MV-4-11 (cell line): ENCODE measurements around the gene KIF26A.
"Not testable (repeated sequence)": the region's sequence is repeated elsewhere in the genome, so short reads cannot be mapped to it uniquely, and the experiment has no call there.

Source experiments
- DNase-seq: peaks from one replicate; lab custom pipeline; 2025; lab: John Stamatoyannopoulos, UW

Gene KIF26A

GRCh38 chr14:104208331-104208730 lies 69.9 kb downstream of the KIF26A start:
- DNase-seq = not testable (repeated sequence)

DNA sequence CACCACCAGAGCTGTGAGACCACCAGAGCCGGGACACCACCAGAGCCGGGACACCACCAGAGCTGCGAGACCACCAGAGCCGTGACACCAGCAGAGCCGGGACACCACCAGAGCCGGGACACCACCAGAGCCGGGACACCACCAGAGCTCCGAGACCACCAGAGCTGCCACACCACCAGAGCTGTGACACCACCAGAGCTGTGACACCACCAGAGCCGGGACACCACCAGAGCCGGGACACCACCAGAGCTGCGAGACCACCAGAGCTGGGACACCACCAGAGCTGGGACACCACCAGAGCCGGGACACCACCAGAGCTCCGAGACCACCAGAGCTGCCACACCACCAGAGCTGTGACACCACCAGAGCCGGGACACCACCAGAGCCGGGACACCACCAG lies 70.7 kb downstream of the KIF26A start:
- DNase-seq = not testable (repeated sequence)

- DNase-seq = no peak
These were observed 71.8 kb downstream of the KIF26A start for GRCh38 chr14:104209985-104210816.

DNA sequence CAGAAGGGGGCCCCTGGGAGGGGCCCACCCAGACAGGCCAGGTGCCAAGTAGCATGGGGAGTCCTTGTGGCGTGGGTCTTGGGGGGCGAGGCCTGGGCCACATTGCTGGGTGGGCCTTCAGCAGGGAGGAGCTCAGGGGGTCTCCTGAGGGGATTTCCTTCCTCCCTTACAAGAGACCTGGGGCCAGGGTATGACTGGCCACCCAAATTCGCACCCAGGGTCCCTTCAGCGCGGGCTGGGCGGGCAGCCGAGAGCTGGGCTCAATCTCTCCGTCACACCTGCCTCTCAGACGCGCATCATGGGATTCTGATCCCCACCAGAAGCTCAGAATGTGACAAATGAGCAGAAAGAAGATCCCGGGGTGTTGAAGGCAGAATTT lies 72.4 kb downstream of the KIF26A start:
- no peak for DNase-seq

DNA sequence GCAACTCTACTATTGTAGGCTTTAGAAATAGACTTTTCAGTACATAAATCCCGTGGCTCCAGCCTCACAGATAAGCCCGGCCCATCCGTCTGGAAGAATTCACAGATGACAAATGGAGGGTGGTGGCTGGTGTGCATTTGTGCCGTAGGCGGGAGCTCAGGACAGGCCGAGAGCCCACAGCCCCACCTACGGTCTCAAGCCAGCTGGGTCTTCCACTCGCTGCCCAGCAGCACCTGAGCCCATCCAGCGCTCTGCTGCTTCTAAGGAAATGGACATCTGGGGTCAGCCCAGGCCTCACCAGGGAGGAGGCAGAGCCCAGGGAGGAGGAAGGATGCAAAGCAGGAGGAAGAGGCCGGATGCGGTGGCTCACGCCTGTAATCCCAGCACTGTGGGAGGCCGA lies 72.8 kb downstream of the KIF26A start:
- no peak for DNase-seq

DNA sequence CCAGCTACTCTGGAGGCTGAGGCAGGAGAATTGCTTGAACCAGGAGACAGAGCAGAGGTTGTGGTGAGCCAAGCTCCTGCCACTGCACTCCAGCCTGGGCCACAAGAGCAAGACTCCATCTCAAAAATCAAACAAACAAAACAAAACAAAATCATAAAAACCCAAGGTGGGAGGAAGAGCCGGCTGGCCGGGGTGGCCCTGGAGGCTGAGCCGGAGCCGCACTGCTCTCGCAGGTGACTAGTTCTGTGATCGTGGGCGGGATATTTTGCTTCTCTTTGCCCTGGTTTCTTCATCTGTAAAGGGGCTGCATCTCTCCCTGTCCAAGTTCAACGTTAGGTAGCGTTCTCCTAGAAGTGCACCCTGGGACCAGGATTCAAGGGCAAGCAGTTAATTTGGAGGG lies 73.4 kb downstream of the KIF26A start:
- DNase-seq = no peak

GRCh38 chr14:104212206-104213095 lies 74.1 kb downstream of the KIF26A start:
- no peak for DNase-seq

GRCh38 chr14:104213301-104214034 lies 75.1 kb downstream of the KIF26A start:
- no peak for DNase-seq

GRCh38 chr14:104214431-104215218 lies 76.2 kb downstream of the KIF26A start:
- DNase-seq = no peak

DNA sequence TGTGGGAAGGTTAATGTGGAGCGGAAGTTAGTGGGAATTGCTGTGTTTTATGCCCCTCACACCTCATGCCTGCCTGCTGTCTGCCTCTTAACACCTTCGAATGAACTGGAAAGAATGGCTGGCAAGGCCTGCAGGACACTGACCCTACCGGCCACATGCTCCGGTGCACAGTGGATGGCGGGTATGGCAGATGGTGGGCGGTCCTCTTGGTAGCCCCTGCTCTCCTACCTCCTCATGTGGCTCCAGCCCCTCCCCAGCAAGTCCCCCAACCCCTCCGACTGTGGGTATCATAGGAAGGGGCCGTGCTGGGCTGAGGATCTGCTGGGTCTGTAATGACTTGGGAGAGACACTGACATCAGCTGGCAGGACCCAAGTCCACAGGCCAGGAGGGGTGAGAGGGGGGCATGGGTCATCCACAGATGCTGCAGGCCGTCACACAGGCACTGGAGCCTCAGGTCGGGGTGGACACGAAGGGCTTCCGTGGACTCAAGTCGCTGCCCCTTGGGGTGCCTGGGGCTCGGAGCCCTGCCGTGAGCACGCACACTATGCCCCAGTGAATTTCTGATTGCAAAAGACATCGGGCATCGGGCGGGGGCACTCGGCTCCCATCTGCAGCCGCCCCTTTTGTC lies 77.4 kb downstream of the KIF26A start:
- DNase-seq = no peak

GRCh38 chr14:104216457-104216856 lies 78.1 kb downstream of the KIF26A start:
- no peak for DNase-seq

DNA sequence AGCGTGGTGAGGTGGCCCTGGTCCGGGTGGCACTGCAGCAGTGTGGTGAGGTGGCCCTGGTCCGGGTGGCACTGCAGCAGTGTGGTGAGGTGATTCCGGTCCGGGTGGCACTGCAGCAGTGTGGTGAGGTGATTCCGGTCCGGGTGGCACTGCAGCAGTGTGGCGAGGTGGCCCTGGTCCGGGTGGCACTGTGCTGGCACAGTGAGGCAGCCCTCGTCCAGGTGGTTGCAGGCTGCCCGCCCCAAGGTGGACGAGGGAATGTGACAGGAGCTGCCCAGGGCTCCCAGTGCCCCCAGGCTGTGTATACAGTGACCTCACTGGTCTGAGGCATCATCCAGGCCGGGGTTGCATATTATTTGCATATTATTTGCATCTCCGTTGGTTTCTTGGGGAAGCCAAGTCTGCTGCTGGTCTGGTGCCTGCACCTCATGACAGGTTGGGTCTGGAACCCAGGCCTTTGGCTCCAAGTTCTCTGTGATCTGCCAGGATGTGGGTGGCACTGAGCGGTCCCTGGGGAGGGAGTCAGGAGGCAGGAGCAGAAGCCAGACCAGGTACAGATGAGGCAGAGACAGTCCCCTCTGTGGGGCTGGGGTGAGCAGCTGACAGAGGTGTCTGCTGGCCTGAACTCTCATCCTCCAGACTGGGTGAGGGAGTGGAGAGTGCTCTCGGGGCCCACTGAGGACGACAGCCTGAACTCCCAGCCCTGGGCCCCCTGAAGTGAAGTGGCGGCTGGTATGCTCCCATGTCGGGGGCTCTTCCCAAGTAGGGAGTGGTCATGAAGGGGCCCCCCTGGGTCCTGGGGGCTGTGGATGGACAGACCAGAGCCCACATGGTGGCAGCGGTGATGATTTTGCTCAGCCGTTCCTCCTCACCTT lies 79.3 kb downstream of the KIF26A start:
- no peak for DNase-seq

DNA sequence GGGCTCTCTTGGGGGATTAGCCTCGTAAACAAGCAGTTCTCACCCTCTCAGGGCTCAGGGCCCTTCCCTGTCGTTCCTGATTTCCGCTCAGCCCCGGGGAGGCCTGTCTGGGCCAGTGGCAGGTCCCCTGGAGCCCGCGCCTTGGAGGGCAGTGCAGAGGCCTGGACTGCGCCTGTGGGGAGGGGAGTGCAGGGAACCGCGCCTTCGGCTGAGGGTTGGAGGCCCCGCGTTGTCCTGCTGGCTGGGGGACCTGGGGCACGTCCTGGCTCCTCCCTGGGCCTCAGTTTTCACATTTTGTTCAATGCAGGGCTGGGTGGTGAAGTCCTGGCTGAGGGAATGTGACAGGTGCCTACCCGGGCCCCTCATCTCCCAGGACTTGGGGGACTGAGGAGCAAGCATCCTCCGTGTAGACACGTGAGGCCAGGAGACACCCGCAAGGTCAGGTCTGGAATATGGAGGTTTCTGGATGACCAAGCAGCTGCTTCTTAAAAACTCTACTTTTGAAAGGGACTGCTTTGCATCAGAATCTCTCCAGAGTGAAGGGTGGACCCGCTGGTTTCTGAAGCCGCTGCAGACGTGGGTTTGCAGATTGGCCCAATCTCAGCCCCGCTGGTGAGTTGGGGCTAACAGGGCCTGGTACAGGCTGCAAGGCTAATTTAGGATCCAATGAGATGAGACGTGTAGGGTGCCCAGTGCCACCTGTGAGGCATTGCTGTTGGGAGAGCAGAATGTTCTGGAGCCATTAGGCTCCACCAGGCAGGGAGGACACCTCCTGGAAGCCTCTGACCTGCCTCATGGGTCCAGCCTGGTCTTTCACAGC lies 80.2 kb downstream of the KIF26A start:
- no peak for DNase-seq

- no peak for DNase-seq
These were observed 81.4 kb downstream of the KIF26A start for GRCh38 chr14:104219731-104220214.

DNA sequence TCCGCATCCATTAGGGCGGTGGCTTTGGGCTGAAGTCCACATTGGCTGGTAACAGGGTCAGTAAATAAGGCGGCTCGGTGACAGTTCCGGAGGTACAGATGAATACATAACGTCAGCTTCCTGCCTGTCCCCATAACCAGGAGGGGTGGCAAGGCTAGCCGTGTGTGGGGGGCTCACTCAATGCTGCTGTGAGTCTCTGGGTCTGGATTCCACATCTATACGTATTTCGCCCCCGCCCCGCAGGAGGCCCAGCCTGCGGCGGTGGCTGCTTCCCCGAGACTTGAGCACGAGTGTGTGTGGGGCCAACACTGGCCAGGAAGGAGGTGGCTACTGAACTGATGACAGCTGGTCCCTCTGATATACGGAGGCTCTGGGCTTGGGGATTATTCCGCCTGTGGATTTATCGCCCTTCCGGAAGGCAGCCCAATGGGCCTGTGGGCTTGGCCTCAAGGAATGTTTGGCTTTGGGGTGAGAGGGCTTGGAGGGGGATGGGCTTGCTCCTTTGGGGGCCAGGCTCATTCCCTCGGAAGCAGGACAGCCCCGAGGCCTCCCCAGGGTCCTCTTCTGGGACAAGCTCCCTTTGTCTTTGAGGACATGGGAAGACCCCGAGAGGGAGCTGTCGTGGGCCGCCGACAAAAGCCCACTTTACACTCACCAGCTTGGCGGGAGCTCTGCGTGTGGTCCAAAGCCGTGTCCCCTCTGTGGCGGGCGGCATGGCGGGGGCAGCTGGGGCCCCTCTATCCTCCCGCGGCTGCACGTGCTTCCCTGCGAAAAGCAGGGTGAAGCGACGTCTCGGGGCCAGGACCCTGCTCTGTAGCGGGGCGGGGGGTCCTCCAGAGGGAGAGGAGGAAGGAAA lies 82.1 kb downstream of the KIF26A start:
- no peak for DNase-seq

DNA sequence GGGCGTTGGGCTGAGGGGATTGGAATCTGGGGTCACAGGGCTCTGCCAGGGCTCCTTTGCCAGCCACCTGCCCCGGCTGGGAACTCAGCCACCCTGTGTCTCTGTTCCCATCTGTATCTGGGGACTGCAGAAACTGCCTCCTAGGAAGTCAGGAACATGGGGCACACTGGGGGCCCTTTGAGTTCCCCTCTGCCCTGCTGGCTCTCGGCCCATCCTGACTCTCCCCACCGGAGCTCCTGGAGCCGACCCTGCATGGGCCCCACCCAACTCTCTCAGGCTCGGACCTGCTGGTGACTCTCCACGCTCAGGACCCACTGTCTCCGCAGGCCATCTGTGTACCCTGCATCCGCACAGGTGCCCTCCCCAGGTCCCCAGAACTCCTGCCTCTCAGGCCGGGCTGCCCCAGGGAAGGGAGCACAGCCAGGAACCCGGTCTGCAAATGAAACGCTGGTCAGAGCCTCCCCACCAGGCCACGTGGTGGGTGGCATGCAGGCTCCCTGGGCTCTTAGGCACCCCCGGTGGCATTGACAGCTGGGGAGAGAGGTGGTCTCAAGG lies 82.8 kb downstream of the KIF26A start:
- DNase-seq = no peak

DNA sequence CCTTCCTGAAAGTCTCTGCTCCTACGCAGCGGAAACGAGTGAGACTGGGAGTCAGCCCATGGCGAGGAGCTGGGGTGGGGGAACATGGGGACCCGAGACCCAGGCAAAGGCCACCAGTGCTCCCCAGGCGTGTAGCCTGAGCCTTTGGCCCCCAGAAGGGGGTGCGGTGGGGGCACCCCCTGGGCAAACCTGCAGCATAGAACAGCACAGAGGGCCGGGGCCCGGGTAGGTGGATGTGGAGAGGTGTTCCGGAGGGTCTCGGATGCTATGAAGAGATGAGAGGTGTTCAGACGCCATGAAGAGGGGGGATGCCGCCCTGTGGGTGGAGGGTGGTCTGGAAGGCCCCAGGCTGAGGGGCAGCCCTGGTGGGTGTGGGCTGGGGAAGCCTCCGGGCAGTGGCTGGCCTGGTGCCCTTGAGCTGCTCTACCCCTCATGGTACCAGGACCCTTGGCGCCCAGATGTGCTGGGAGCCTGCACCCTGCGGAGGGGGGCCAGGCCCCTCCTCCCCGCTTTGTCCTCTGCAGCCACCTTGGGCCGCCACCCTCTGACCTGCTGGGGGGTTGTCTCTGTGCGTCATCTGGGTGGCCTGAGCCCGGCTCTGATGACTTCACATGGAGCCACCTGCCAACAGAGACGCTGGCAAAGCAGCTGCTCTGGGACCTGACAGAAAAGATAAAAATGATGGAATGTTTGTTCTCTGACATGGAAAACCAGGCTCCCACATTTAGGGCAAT lies 83.4 kb downstream of the KIF26A start:
- DNase-seq = no peak
